ENCODE results near the gene EGFL7. TPM values are rescaled to one million over a fixed set of nuclear protein-coding genes. Genes with fewer than 3 reads are reported as not detected.

Gene EGFL7
- total and polyA plus RNA-seq, 2 of the 13 experiments (the other 11 are each of a cell fraction or from before 2014, with no cell fraction given) = 0.20 to 5.1 TPM

GRCh38 chr9:136697146-136697820 is 34.6 kb downstream of the EGFL7 start (continued):
- TF ChIP-seq TBX3 (IDR thresholded peaks at IDR 0.05; ENCODE audit: borderline replicate concordance) (peak; percentile 65; the same call in 1 of the 2 replicates), SMAD1 (CRISPR knock-in tag; IDR thresholded peaks at IDR 0.05; ENCODE audit: borderline replicate concordance, low read depth) (no peak), RBFOX2 (IDR thresholded peaks at IDR 0.05; ENCODE audit: low read depth, low read length) (0 out of 2 replicates have a peak, but pooled peaks have one; percentile 38), AGO2 (optimal IDR thresholded peaks at IDR 0.05; ENCODE audit: low read depth, low read length) (no peak), SOX6 (IDR thresholded peaks at IDR 0.05) (no peak), SOX6 (CRISPR knock-in tag; IDR thresholded peaks at IDR 0.05) (peak; percentile 62), CREM (IDR thresholded peaks at IDR 0.05) (peak; percentile 53; the same call in 1 of the 2 replicates), CREM (CRISPR knock-in tag; IDR thresholded peaks at IDR 0.05) (no peak), ZKSCAN8 (CRISPR knock-in tag; IDR thresholded peaks at IDR 0.05; ENCODE audit: borderline replicate concordance) (no peak), YEATS4 (CRISPR knock-in tag; IDR thresholded peaks at IDR 0.05; ENCODE audit: borderline replicate concordance) (peak; percentile 62; the same call in 1 of the 2 replicates), MEF2D (CRISPR knock-in tag; IDR thresholded peaks at IDR 0.05) (0 out of 2 replicates have a peak, but pooled peaks have one; percentile 22), PITX1 (CRISPR knock-in tag; IDR thresholded peaks at IDR 0.05) (peak; percentile 81), ZNF883 (CRISPR knock-in tag; IDR thresholded peaks at IDR 0.05; ENCODE audit: not compliant biosample characterization) (peak; percentile 78), ZBTB20 (CRISPR knock-in tag; IDR thresholded peaks at IDR 0.05; ENCODE audit: borderline replicate concordance, low read depth) (0 out of 2 replicates have a peak, but pooled peaks have one; percentile 63), ATF7-NPFF (CRISPR knock-in tag; IDR thresholded peaks at IDR 0.05; ENCODE audit: low read depth) (no peak), ZNF225 (CRISPR knock-in tag; IDR thresholded peaks at IDR 0.05) (0 out of 2 replicates have a peak, but pooled peaks have one; percentile 64), PCBP1 (IDR thresholded peaks at IDR 0.05; ENCODE audit: borderline replicate concordance, low read depth, low read length) (no peak), ZNF503 (CRISPR knock-in tag; IDR thresholded peaks at IDR 0.05) (no peak)
- TF ChIP-seq, protein P1, sequence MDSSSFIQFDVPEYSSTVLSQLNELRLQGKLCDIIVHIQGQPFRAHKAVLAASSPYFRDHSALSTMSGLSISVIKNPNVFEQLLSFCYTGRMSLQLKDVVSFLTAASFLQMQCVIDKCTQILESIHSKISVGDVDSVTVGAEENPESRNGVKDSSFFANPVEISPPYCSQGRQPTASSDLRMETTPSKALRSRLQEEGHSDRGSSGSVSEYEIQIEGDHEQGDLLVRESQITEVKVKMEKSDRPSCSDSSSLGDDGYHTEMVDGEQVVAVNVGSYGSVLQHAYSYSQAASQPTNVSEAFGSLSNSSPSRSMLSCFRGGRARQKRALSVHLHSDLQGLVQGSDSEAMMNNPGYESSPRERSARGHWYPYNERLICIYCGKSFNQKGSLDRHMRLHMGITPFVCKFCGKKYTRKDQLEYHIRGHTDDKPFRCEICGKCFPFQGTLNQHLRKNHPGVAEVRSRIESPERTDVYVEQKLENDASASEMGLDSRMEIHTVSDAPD (CRISPR knock-in tag; IDR thresholded peaks at IDR 0.05) = no peak
- TF ChIP-seq, protein P2, sequence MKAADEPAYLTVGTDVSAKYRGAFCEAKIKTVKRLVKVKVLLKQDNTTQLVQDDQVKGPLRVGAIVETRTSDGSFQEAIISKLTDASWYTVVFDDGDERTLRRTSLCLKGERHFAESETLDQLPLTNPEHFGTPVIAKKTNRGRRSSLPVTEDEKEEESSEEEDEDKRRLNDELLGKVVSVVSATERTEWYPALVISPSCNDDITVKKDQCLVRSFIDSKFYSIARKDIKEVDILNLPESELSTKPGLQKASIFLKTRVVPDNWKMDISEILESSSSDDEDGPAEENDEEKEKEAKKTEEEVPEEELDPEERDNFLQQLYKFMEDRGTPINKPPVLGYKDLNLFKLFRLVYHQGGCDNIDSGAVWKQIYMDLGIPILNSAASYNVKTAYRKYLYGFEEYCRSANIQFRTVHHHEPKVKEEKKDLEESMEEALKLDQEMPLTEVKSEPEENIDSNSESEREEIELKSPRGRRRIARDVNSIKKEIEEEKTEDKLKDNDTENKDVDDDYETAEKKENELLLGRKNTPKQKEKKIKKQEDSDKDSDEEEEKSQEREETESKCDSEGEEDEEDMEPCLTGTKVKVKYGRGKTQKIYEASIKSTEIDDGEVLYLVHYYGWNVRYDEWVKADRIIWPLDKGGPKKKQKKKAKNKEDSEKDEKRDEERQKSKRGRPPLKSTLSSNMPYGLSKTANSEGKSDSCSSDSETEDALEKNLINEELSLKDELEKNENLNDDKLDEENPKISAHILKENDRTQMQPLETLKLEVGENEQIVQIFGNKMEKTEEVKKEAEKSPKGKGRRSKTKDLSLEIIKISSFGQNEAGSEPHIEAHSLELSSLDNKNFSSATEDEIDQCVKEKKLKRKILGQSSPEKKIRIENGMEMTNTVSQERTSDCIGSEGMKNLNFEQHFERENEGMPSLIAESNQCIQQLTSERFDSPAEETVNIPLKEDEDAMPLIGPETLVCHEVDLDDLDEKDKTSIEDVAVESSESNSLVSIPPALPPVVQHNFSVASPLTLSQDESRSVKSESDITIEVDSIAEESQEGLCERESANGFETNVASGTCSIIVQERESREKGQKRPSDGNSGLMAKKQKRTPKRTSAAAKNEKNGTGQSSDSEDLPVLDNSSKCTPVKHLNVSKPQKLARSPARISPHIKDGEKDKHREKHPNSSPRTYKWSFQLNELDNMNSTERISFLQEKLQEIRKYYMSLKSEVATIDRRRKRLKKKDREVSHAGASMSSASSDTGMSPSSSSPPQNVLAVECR (CRISPR knock-in tag; IDR thresholded peaks at IDR 0.05; ENCODE audit: borderline replicate concordance) = no peak; the same call in 1 of the 2 replicates
- TF ChIP-seq, protein P3, sequence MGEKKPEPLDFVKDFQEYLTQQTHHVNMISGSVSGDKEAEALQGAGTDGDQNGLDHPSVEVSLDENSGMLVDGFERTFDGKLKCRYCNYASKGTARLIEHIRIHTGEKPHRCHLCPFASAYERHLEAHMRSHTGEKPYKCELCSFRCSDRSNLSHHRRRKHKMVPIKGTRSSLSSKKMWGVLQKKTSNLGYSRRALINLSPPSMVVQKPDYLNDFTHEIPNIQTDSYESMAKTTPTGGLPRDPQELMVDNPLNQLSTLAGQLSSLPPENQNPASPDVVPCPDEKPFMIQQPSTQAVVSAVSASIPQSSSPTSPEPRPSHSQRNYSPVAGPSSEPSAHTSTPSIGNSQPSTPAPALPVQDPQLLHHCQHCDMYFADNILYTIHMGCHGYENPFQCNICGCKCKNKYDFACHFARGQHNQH (CRISPR knock-in tag; IDR thresholded peaks at IDR 0.05) = peak; percentile 28

Measured in HepG2 (cell line).